HepG2 (cell line): Measurements from ENCODE around the gene OR5K1. TPM values are rescaled to one million over a fixed set of nuclear protein-coding genes. Genes with fewer than 3 reads are reported as not detected.
A peak's percentile ranks its signal among the peaks of the same experiment; 100 is the strongest.

ENCODE experiments used
- ATAC-seq: fragments of 200-7000 bp; cut with Tn5 transposase; 3 replicates; pipeline ENCODE4 v1.9.1; 2020; ENCODE audit warnings: mild to moderate bottlenecking, moderate library complexity
- BruUV-seq: library from RNA; stranded (reverse); fragments of 400-500 nt; replicated peaks from 2 replicates; lab custom pipeline; 2021; lab: Mats Ljungman, UMichigan
- CTCF ChIA-PET: fragments of 300-600 bp; formaldehyde crosslinking; extraction: SDS; loops from one replicate; lab custom pipeline; 2021; ENCODE audit warnings: low total read pairs, inconsistent platforms, low intra/inter-chr PET ratio; lab: Yijun Ruan, JAX
- POLR2A ChIA-PET: fragments of 350-600 bp; sonication (Branson Sonifier 250); formaldehyde crosslinking; loops from one replicate; lab custom pipeline; 2020; ENCODE audit warnings: antibody characterized with exemption, inconsistent platforms; lab: Yijun Ruan, JAX
- DNase-seq: peaks from one replicate; pipeline ENCODE4 v3.0.0-alpha.2; 2015; ENCODE audit warnings: low spot score
- FAIRE-seq: peaks from 3 replicates; lab custom pipeline; 2011; peaks lifted over from hg19 to GRCh38; lab: Jason Lieb, UNC
- H2AFZ ChIP-seq: one replicate; pipeline ENCODE4 v1.6.1; 2011; ENCODE audit warnings: low read length, inconsistent platforms
- H3K27ac ChIP-seq: fragments of 300-600 bp; 3 replicates; pipeline ENCODE4 v1.8.0; 2011; ENCODE audit warnings: mixed run types, mild to moderate bottlenecking, mixed read lengths, low read length, inconsistent platforms; ENCODE audit not compliant: insufficient read depth; ENCODE audit errors: extremely low read length
- H3K27me3 ChIP-seq, 2 experiments: fragments of 200-600 bp in 1 of 2; 2 replicates in 1 of 2; 3 replicates in 1 of 2; pipeline versions ENCODE4 v1.6.0 to v1.8.0; 2011; ENCODE audit warnings: low read length in 2 of 2, mild to moderate bottlenecking in 2 of 2, moderate library complexity in 2 of 2, inconsistent platforms in 1 of 2; ENCODE audit not compliant: insufficient read depth in 2 of 2, control insufficient read depth in 1 of 2
- H3K36me3 ChIP-seq, 2 experiments: fragments of 200-600 bp in 1 of 2; replicated peaks in 1 of 2; 2 replicates in 1 of 2; 3 replicates in 1 of 2; pipeline versions ENCODE4 v1.5.1 to v1.8.0; 2011; ENCODE audit warnings: low read length in 2 of 2, inconsistent platforms in 1 of 2; ENCODE audit not compliant: insufficient read depth in 2 of 2, control insufficient read depth in 1 of 2
- H3K4me1 ChIP-seq: 2 replicates; pipeline ENCODE4 v1.5.1; 2012; ENCODE audit warnings: low read length, inconsistent platforms; ENCODE audit not compliant: insufficient read depth
- H3K4me2 ChIP-seq: 2 replicates; pipeline ENCODE4 v1.6.0; 2011; ENCODE audit warnings: low read depth, low read length, inconsistent platforms
- H3K4me3 ChIP-seq, 3 experiments: fragments of 200-600 bp in 1 of 3; sonication (generic), shearing (Covaris generic) in 1 of 3; replicated peaks in 1 of 3; 2 replicates each; pipeline ENCODE4 v1.5.1; 2011 to 2016; ENCODE audit warnings: low read length in 3 of 3, inconsistent platforms in 2 of 3, low read depth in 2 of 3, mild to moderate bottlenecking in 2 of 3, control low read depth in 1 of 3, mixed read lengths in 1 of 3; ENCODE audit not compliant: insufficient read depth in 1 of 3
- H3K79me2 ChIP-seq: one replicate; pipeline ENCODE4 v1.6.1; 2011; ENCODE audit warnings: low read length, inconsistent platforms; ENCODE audit not compliant: insufficient read depth
- H3K9ac ChIP-seq: 2 replicates; pipeline ENCODE4 v1.6.0; 2011; ENCODE audit warnings: mild to moderate bottlenecking, low read depth, low read length, inconsistent platforms; ENCODE audit not compliant: insufficient read depth
- H3K9me3 ChIP-seq: 2 replicates; pipeline ENCODE4 v1.5.1; 2012; ENCODE audit warnings: mild to moderate bottlenecking, low read length
- H4K20me1 ChIP-seq: 2 replicates; pipeline ENCODE4 v1.6.0; 2011; ENCODE audit warnings: inconsistent platforms, mild to moderate bottlenecking, low read length, moderate library complexity; ENCODE audit not compliant: insufficient read depth
- HIVEP1 ChIP-seq: sonication (generic); formaldehyde crosslinking; IDR thresholded peaks from 2 replicates; pipeline ENCODE4 v1.4.0; 2020; ENCODE audit warnings: mild to moderate bottlenecking, missing genetic modification reagents
- KAT7 ChIP-seq: IDR thresholded peaks from 2 replicates; pipeline ENCODE4 v1.6.1; 2018; ENCODE audit warnings: borderline replicate concordance, missing compliant biosample characterization
- SNAPC2 ChIP-seq: sonication (generic); formaldehyde crosslinking; IDR thresholded peaks from 2 replicates; pipeline ENCODE4 v1.8.1; 2022; ENCODE audit warnings: mild to moderate bottlenecking, missing genetic modification reagents
- STAG1 ChIP-seq: sonication (generic); formaldehyde crosslinking; IDR thresholded peaks from 2 replicates; pipeline ENCODE4 v1.4.0; 2020; ENCODE audit warnings: missing genetic modification reagents
- ZFP90 ChIP-seq: sonication (generic); formaldehyde crosslinking; IDR thresholded peaks from 2 replicates; pipeline ENCODE4 v1.8.0; 2022; ENCODE audit warnings: missing genetic modification reagents, mild to moderate bottlenecking, inconsistent platforms, borderline replicate concordance
- ZNF274 ChIP-seq: sonication (generic); formaldehyde crosslinking; IDR thresholded peaks from 2 replicates; pipeline ENCODE4 v1.5.1; 2020; ENCODE audit warnings: mild to moderate bottlenecking, missing genetic modification reagents
- WGBS: methylation state at CpG from one replicate; pipeline ENCODE4 v1.1.6; 2017; ENCODE audit warnings: low lambda C conversion rate; 5-methylcytosine and 5-hydroxymethylcytosine counted together
- in situ Hi-C: cut with HindIII; loops from 2 replicates; pipeline ENCODE4 v1.10.0; 2017; ENCODE audit warnings: low pct_unique_long_range_greater_than_20kb; ENCODE audit not compliant: extremely low pct_ligation_motif_present
- intact Hi-C: fragments of 100-400 bp; cut with micrococcal nuclease; formaldehyde crosslinking; loops from one replicate; pipeline ENCODE4 v1.10.0; 2022; ENCODE audit not compliant: unreplicated experiment
- polyA plus RNA-seq, 8 experiments: library from polyadenylated mRNA; depleted of rRNA in 3 of 8; stranded (reverse) in 7 of 8; unstranded in 1 of 8; fragments of >200 nt; fragmentation: Illumina TruSeq in 4 of 8; extraction: Trizol in 4 of 8; gene quantifications; 2 replicates each; pipeline versions ENCODE4 v1.2.1 to v1.2.3, GENCODE V29; 2011 to 2016; ENCODE audit warnings: low read depth in 4 of 8, missing spikeins in 1 of 8, mixed read lengths in 1 of 8; ENCODE audit not compliant: insufficient read depth in 1 of 8
- total RNA-seq, 5 experiments: library from RNA; depleted of rRNA; stranded (reverse); fragments of >200 nt; fragmentation: Illumina TruSeq; extraction: Trizol; gene quantifications; 2 replicates each; pipeline ENCODE4 v1.2.3, GENCODE V29; 2016; ENCODE audit warnings: low read depth in 1 of 5
- TF ChIP-seq, protein P1 (sequence below): sonication (generic); formaldehyde crosslinking; IDR thresholded peaks from 2 replicates; pipeline ENCODE4 v1.4.0; 2020; ENCODE audit warnings: missing genetic modification reagents, borderline replicate concordance
- TF ChIP-seq, protein P2 (sequence below): sonication (generic); formaldehyde crosslinking; IDR thresholded peaks from 2 replicates; pipeline ENCODE4 v1.5.0; 2020; ENCODE audit warnings: mild to moderate bottlenecking, missing genetic modification reagents, moderate library complexity

OR5K1 gene
- total and polyA plus RNA-seq, 2 of the 13 experiments (the other 11 are each of a cell fraction or from before 2014, with no cell fraction given): not detected

DNA sequence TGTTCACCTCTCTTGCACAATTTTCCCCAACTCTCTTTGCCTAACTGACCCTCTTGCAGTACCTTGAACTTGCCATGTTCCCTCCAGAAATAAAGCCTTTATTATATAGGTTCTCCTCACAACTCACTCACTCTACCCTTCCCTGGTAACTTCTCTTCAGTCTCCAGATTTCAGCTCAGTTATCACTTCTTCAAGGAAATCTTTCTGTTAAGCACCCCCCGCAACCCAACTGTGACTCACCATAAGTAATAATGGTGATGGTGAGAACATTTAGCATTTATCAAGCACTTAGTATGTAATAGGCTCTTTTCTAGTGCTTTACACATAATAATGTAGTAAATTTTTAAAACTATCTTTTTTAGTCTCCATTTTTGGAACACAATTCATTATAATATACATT is 8.1 kb upstream of the OR5K1 start:
- WGBS: 49% methylated on average over 1 of the region's 1 CpG
- Histone ChIP-seq H2AFZ (no peak overlapping the region), H3K27ac (no peak overlapping the region), H3K36me3 (no peaks in the 10 kb centered on the region), H3K4me1 (no peaks in the 10 kb centered on the region), H3K4me2 (no peak overlapping the region), H4K20me1 (no peaks in the 10 kb centered on the region), H3K79me2 (no peaks in the 10 kb centered on the region), H3K4me3 (no peak overlapping the region), H3K9ac (no peak overlapping the region), H3K27me3 (no peaks in the 10 kb centered on the region), H3K9me3 (no peaks in the 10 kb centered on the region)
- ChIA-PET POLR2A (no interaction called here), CTCF (no interaction called here)
- no peak for DNase-seq
- no peak for FAIRE-seq
- TF ChIP-seq ZNF274: no peak
- TF ChIP-seq HIVEP1 (CRISPR knock-in tag): no peak
- TF ChIP-seq SNAPC2: no peak
- TF ChIP-seq ZFP90: no peak
- TF ChIP-seq, protein P1, sequence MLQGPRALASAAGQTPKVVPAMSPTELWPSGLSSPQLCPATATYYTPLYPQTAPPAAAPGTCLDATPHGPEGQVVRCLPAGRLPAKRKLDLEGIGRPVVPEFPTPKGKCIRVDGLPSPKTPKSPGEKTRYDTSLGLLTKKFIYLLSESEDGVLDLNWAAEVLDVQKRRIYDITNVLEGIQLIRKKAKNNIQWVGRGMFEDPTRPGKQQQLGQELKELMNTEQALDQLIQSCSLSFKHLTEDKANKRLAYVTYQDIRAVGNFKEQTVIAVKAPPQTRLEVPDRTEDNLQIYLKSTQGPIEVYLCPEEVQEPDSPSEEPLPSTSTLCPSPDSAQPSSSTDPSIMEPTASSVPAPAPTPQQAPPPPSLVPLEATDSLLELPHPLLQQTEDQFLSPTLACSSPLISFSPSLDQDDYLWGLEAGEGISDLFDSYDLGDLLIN (CRISPR knock-in tag): no peak
- in situ Hi-C loops: no loop called here
- no peak for ATAC-seq
- BruUV-seq: no TSS peak
- intact Hi-C loops: no loop called here

DNA sequence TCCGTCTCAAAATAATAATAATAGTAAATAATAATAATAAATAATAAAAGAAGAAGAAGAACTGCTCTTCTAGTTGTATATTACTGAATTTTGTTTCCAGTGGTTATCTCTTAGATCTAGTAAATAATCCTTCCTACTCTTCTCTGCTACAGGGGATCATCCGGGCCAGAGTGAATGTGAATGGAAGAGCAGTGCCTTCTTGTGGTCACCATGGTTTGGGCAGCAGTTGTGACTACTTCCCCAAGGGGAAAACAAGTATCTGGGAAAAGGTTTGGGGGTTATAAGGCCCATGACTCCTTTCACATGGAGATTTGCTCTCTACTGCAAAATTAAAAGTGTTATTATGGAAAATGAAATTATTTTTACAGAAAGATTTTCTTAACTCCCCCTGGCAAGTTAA is 5.5 kb upstream of the OR5K1 start:
- H4K20me1 ChIP-seq: no peaks in the 10 kb centered on the region
- CTCF ChIA-PET: no interaction called here
- no peak overlapping the region for H3K9ac ChIP-seq
- no peaks in the 10 kb centered on the region for H3K9me3 ChIP-seq
- in situ Hi-C loops: no loop called here
- FAIRE-seq: no peak
- DNase-seq: no peak
- H3K4me1 ChIP-seq: no peaks in the 10 kb centered on the region
- POLR2A ChIA-PET: no interaction called here
- no peaks in the 10 kb centered on the region for H3K27me3 ChIP-seq
- intact Hi-C loops: no loop called here
- H3K79me2 ChIP-seq: no peaks in the 10 kb centered on the region
- H2AFZ ChIP-seq: no peak overlapping the region
- H3K4me2 ChIP-seq: no peak overlapping the region
- no peak overlapping the region for H3K4me3 ChIP-seq
- ATAC-seq: no peak
- TF ChIP-seq KAT7 (CRISPR knock-in tag) (no peak), STAG1 (CRISPR knock-in tag) (peak; percentile 14; the same call in 1 of the 2 replicates)
- TF ChIP-seq, protein P2, sequence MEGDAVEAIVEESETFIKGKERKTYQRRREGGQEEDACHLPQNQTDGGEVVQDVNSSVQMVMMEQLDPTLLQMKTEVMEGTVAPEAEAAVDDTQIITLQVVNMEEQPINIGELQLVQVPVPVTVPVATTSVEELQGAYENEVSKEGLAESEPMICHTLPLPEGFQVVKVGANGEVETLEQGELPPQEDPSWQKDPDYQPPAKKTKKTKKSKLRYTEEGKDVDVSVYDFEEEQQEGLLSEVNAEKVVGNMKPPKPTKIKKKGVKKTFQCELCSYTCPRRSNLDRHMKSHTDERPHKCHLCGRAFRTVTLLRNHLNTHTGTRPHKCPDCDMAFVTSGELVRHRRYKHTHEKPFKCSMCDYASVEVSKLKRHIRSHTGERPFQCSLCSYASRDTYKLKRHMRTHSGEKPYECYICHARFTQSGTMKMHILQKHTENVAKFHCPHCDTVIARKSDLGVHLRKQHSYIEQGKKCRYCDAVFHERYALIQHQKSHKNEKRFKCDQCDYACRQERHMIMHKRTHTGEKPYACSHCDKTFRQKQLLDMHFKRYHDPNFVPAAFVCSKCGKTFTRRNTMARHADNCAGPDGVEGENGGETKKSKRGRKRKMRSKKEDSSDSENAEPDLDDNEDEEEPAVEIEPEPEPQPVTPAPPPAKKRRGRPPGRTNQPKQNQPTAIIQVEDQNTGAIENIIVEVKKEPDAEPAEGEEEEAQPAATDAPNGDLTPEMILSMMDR: 0 out of 2 replicates have a peak, but pooled peaks have one; percentile 8
- 42% methylated on average over 2 of the region's 2 CpGs for WGBS
- no peaks in the 10 kb centered on the region for H3K36me3 ChIP-seq
- no peak overlapping the region for H3K27ac ChIP-seq
- no TSS peak for BruUV-seq
